Measurements from ENCODE around the gene ZNF737.
"Not testable (repeated sequence)": the region's sequence is repeated elsewhere in the genome, so short reads cannot be mapped to it uniquely, and the experiment has no call there.

The ZNF737 gene

GRCh38 chr19:20565321-20566018 lies at the start of gene ZNF737:
Gene ZNF737, minus strand, starts transcription at chr19:20565781. Its CDS starts 141 bp downstream, at chr19:20565640.
- DNase-seq (ENCODE audit: low read depth in 3 of 3): peak; percentile 82 to 88 (median 85)

- not testable (repeated sequence) for DNase-seq (ENCODE audit: low read depth in 3 of 3)
Observed at GRCh38 chr19:20614971-20615370, 49.4 kb upstream of the ZNF737 start.

GRCh38 chr19:20612711-20613316 lies 47.2 kb upstream of the ZNF737 start:
- DNase-seq (ENCODE audit: low read depth in 3 of 3): no peak

GRCh38 chr19:20611866-20612265 lies 46.3 kb upstream of the ZNF737 start:
- DNase-seq (ENCODE audit: low read depth in 3 of 3): no peak

GRCh38 chr19:20607943-20608342 lies 42.4 kb upstream of the ZNF737 start:
- no peak for DNase-seq (ENCODE audit: low read depth in 3 of 3)

- DNase-seq (ENCODE audit: low read depth in 3 of 3): no peak
Observed at GRCh38 chr19:20558571-20558970, 7.0 kb downstream of the ZNF737 start.

GRCh38 chr19:20558011-20558410 lies 7.6 kb downstream of the ZNF737 start:
- DNase-seq (ENCODE audit: low read depth in 3 of 3): no peak

- not testable (repeated sequence) for DNase-seq (ENCODE audit: low read depth in 3 of 3)
Observed at GRCh38 chr19:20544667-20545333, 20.8 kb downstream of the ZNF737 start.

GRCh38 chr19:20530303-20530702 lies 35.3 kb downstream of the ZNF737 start:
- DNase-seq (ENCODE audit: low read depth in 3 of 3): not testable (repeated sequence)

- no peak for DNase-seq (ENCODE audit: low read depth in 3 of 3)
Observed at GRCh38 chr19:20513189-20513904, 52.2 kb downstream of the ZNF737 start.

GRCh38 chr19:20503476-20503875 lies 62.1 kb downstream of the ZNF737 start:
- DNase-seq (ENCODE audit: low read depth in 3 of 3): no peak

All from stimulated activated CD4-positive, alpha-beta T cell treated with anti-CD3 and anti-CD28 coated beads, TNF-alpha, amount 100 ng/mL, for 24 hours (primary cell).